NCI-H128 (cell line): Measurements from ENCODE around the gene HNRNPUL2.

Experiments used
- DNase-seq: peaks from one replicate; lab custom pipeline; 2025; ENCODE audit not compliant: unreplicated experiment; lab: John Stamatoyannopoulos, UW

HNRNPUL2 gene

GRCh38 chr11:62727872-62728170 is 564 bp upstream of the HNRNPUL2 start:
- peak; percentile 96 for DNase-seq

DNA sequence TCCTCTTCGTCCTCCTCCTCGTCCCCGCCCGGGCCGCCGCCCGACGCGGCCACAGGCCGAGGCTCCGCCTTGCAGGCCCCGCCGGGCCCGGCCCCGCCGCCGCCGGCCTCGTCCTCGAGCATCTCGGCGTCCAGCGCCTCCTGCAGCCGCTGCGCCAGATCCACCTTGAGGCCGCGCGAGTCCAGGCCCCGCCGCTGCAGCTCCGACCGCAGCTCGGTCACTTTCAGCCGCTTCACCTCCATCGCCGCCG is 417 bp downstream of the HNRNPUL2 start:
- no peak for DNase-seq

DNA sequence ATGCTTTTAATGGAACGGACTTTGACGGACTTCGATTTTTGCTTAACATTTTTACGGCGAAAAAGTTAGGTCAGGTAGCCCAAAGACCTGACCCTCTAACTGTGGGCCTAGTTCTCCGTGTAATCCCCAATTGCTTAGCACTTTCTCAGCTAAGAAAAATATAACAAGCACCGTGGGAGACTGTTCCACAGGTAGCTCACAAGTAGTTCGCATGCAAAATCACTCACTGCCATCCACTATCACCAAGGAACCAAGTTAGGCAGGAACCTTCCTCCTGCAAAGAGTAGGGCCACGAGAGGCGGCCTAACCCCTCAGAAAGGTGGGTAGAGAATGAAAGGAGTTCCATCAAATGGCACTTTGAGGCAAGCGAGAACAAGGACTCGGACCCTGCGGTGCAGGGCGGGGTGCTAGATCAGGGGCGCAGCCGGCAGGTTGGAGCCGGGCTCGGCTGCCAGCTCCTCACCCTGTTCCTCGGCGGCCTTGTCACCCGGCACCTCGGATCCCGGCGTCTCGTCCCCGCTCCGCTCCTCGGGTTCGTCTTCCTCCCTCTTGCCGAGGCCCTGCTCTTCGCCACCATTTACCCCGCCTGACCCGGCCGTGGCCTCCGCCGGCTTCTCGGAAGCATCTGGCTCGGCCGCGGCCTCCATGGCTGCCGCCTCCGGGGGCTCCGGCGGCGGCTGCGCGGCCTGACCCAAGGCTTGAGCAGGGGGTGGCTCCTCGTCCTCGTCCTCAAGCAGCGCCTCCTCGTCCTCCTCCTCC is 922 bp downstream of the HNRNPUL2 start:
- DNase-seq: no peak

- DNase-seq: no peak
Observed at GRCh38 chr11:62725646-62726045, 1.6 kb downstream of the HNRNPUL2 start.

GRCh38 chr11:62724171-62724570 is 3.1 kb downstream of the HNRNPUL2 start:
- DNase-seq: no peak

DNA sequence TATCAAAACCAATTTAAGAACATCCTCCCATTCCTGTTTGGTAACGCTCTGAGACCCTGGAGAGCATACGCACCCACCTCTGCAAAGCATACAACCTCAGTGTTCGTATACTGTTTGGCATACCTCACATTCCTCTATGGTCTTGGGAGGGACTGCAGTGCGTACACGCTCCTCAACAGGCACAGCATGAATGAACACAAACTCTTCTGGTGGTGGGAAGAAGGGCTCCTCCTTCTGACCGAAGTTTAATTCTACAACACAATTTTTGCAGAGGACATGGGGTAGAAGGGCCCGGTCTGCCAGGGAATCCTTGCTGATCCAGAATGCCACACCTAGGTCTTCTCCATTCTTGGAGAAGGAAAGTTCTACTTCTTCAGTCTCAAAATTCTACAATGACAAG is 5.3 kb downstream of the HNRNPUL2 start:
- DNase-seq: no peak

- DNase-seq: no peak
Observed at GRCh38 chr11:62719302-62719978, 7.8 kb downstream of the HNRNPUL2 start.

GRCh38 chr11:62716816-62717215 is 10.4 kb downstream of the HNRNPUL2 start:
- no peak for DNase-seq

DNA sequence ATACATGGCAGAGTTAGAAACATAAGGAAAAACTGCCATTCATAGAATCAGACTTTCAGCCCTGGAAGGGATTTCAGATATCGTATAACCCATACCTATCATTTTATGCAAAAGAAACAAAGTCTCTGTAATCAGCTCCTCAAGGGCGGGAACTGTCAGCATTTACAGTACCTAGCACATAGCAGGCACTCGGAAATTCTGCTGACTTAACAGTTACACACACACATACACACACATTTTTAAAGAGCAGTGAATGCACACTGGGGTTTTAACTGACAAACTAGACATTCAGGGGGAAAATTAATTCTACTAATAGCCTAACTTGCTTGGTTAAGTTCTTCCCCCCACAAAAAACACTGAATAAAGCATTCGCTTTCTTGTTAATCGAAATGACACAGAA is 11.1 kb downstream of the HNRNPUL2 start:
- DNase-seq: no peak

DNA sequence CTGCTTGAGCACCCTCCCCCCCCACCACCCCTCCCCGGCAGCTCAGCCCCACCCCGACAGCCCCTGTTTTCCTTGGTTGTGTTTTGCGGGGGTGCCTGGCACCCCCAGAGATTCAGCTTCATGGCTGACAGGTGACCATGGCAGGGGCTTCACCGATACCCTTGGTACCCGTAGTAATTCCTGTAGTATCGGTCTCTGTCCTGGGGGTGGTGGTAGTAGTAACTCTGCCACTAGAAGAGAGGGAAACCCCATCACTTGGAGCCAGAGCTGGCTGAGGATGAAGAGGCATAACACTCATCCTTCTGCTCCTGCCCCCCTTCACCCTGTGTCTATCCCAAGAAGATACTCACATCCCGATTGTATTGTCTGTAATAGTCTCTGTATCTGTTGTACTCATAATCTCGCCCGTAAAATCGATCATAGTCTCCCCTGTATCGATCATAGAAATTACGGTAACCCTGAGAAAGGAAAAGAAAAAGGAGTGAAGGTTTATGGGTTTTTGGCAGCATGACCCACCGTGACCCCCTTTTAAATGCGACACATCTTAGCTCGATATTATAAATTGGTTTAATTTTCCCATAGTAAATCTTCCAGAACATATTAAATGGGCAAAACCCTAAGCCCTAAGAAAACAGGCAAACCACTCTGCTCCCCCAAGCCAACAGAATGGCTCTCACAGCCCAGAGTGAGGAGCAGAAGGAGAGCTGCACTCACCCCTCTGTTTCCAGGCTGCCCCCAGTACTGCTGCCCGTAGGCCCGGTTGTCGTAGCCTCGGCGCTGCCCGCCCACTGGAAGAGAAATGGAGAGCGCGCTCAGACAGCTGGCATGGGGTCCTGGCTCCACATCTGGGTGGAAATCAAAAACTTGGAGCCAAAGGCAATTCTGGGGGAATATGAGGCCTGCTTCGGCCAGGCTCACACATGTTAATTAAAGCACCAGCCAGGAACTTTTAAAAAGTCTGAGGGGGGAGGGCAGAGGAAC is 11.8 kb downstream of the HNRNPUL2 start:
- no peak for DNase-seq

GRCh38 chr11:62713343-62713742 is 13.9 kb downstream of the HNRNPUL2 start:
- DNase-seq: no peak

- no peak for DNase-seq
Observed at GRCh38 chr11:62712861-62713260, 14.4 kb downstream of the HNRNPUL2 start.

- DNase-seq: no peak
Observed at GRCh38 chr11:62712276-62712812, 14.9 kb downstream of the HNRNPUL2 start.

DNA sequence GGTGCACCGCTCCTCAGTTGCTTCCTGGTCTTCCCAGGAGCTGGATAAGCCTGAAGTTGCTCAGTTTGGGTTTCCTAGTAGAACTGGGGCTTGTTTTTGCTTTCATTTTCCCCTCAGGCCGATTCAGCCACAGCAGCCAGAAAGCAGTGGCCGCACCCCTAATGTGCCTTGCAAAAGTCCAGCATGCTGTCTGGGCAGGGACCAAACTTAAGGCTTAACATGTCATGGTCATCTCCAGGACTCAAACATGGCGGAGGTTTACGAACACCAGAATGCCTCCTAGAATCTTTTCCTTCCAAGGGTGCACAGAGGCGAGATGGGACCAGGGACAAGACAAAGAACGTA is 17.3 kb downstream of the HNRNPUL2 start:
- no peak for DNase-seq

DNA sequence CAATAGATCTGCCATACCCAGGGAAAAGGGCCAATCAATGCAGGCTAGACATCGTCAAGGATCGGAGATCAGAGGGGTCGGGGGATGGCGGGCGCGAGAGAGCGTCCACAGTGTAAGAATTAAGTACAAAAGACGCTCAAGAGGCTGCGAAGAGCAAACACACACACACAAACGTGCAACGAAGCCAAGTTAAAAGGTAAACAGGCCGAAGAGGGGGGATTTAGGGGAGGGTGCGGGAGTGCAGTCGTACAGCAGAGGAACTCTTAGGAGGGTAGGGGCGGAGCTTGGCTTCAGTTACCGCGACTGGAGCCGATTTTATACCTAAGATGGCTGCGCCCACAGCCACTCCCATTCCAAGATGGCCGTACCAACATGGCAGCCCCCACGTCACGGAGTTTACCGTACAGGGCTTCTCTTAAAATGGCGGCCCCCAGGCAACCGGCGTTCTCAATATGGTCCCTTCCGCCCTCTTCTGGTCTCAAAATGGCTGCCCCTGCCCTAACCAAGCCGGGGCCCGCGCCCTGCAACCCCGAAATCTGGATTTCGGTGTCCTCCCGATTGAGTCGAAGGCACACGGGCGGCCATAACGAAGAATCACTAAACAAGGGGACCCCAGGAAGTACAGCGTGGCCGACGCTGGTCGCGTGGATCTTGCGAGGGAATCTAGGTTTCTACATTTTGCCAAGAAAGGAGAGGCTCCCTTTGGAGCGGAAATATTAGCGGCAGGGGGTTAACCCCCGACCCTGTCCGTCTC is 17.8 kb downstream of the HNRNPUL2 start:
- DNase-seq: peak; percentile 98

- DNase-seq: no peak
Observed at GRCh38 chr11:62708793-62709192, 18.5 kb downstream of the HNRNPUL2 start.

- DNase-seq: no peak
Observed at GRCh38 chr11:62708392-62708791, 18.9 kb downstream of the HNRNPUL2 start.

- DNase-seq: peak; percentile 23
Observed at GRCh38 chr11:62707277-62707861, 19.9 kb downstream of the HNRNPUL2 start, which contains the start of the genes BSCL2 and GNG3. TSS of gene BSCL2 (minus strand) at chr11:62707424. CDS start at chr11:62707195, 229 bp downstream. TSS of gene GNG3 (plus strand) at chr11:62707676. CDS start at chr11:62708296, 620 bp downstream.

- DNase-seq: no peak
Observed at GRCh38 chr11:62706850-62707247, 20.4 kb downstream of the HNRNPUL2 start.
